ENCODE results near the gene GNG7. TPM values are rescaled to one million over a fixed set of nuclear protein-coding genes. Genes with fewer than 3 reads are reported as not detected.
"Not testable (repeated sequence)": the region's sequence is repeated elsewhere in the genome, so short reads cannot be mapped to it uniquely, and the experiment has no call there.

The GNG7 gene
- total RNA-seq, 1 donor from 2014 or later, result 11.3 TPM

- Mint-ChIP-seq H3K9me3 (ENCODE audit: low read depth) (no peaks in the 10 kb centered on the region), H3K4me1 (ENCODE audit: low read depth) (peaks cover 2% of the 10 kb centered on the region), H3K27me3 (no peaks in the 10 kb centered on the region), H3K4me3 (ENCODE audit: low read depth) (no peak overlapping the region), H3K27ac (no peak overlapping the region), H3K36me3 (ENCODE audit: insufficient read depth) (peaks cover 2% of the 10 kb centered on the region)
- TF ChIP-seq CTCF (IDR thresholded peaks at IDR 0.05; ENCODE audit: unreplicated experiment), result peak; percentile 80
- DNase-seq (ENCODE audit: low spot score, unreplicated experiment), result peak; percentile 56
Observed at GRCh38 chr19:2648528-2648937, 54.0 kb downstream of the GNG7 start.

- H3K4me3 Mint-ChIP-seq (ENCODE audit: low read depth), result no peak overlapping the region
- peaks cover 2% of the 10 kb centered on the region for H3K36me3 Mint-ChIP-seq (ENCODE audit: insufficient read depth)
- no peak overlapping the region for H3K27ac Mint-ChIP-seq
- no peak for TF ChIP-seq CTCF (IDR thresholded peaks at IDR 0.05; ENCODE audit: unreplicated experiment)
- H3K4me1 Mint-ChIP-seq (ENCODE audit: low read depth), result no peaks in the 10 kb centered on the region
- DNase-seq (ENCODE audit: low spot score, unreplicated experiment), result no peak
- H3K27me3 Mint-ChIP-seq, result no peaks in the 10 kb centered on the region
- H3K9me3 Mint-ChIP-seq (ENCODE audit: low read depth), result no peaks in the 10 kb centered on the region
Observed at GRCh38 chr19:2648099-2648498, 54.4 kb downstream of the GNG7 start.

- Mint-ChIP-seq H3K4me3 (ENCODE audit: low read depth) (no peak overlapping the region), H3K9me3 (ENCODE audit: low read depth) (no peaks in the 10 kb centered on the region), H3K27me3 (no peaks in the 10 kb centered on the region), H3K36me3 (ENCODE audit: insufficient read depth) (peaks cover 2% of the 10 kb centered on the region), H3K27ac (no peak overlapping the region), H3K4me1 (ENCODE audit: low read depth) (no peaks in the 10 kb centered on the region)
- DNase-seq (ENCODE audit: low spot score, unreplicated experiment), result no peak
- no peak for TF ChIP-seq CTCF (IDR thresholded peaks at IDR 0.05; ENCODE audit: unreplicated experiment)
Observed at GRCh38 chr19:2646866-2647535, 55.5 kb downstream of the GNG7 start.

GRCh38 chr19:2645826-2646225 lies 56.7 kb downstream of the GNG7 start:
- Mint-ChIP-seq H3K4me3 (ENCODE audit: low read depth) (no peak overlapping the region), H3K27ac (no peak overlapping the region), H3K9me3 (ENCODE audit: low read depth) (no peaks in the 10 kb centered on the region), H3K27me3 (no peaks in the 10 kb centered on the region), H3K36me3 (ENCODE audit: insufficient read depth) (peaks cover 2% of the 10 kb centered on the region), H3K4me1 (ENCODE audit: low read depth) (no peaks in the 10 kb centered on the region)
- TF ChIP-seq CTCF (IDR thresholded peaks at IDR 0.05; ENCODE audit: unreplicated experiment), result no peak
- no peak for DNase-seq (ENCODE audit: low spot score, unreplicated experiment)

GRCh38 chr19:2643123-2643737 lies 59.3 kb downstream of the GNG7 start:
- H3K4me3 Mint-ChIP-seq (ENCODE audit: low read depth); H3K27me3 Mint-ChIP-seq; H3K9me3 Mint-ChIP-seq (ENCODE audit: low read depth); H3K4me1 Mint-ChIP-seq (ENCODE audit: low read depth); H3K36me3 Mint-ChIP-seq (ENCODE audit: insufficient read depth); H3K27ac Mint-ChIP-seq; DNase-seq (ENCODE audit: low spot score, unreplicated experiment): not testable (repeated sequence)

- TF ChIP-seq CTCF (IDR thresholded peaks at IDR 0.05; ENCODE audit: unreplicated experiment), result no peak
- peaks cover 4% of the 10 kb centered on the region for H3K27me3 Mint-ChIP-seq
- H3K27ac Mint-ChIP-seq, result no peak overlapping the region
- H3K9me3 Mint-ChIP-seq (ENCODE audit: low read depth), result no peaks in the 10 kb centered on the region
- peaks cover 2% of the 10 kb centered on the region for H3K36me3 Mint-ChIP-seq (ENCODE audit: insufficient read depth)
- H3K4me3 Mint-ChIP-seq (ENCODE audit: low read depth), result no peak overlapping the region
- peaks cover 9% of the 10 kb centered on the region for H3K4me1 Mint-ChIP-seq (ENCODE audit: low read depth)
- no peak for DNase-seq (ENCODE audit: low spot score, unreplicated experiment)
Observed at GRCh38 chr19:2641332-2641698, 61.2 kb downstream of the GNG7 start.
